ENCODE data around the gene IL17C.

The IL17C gene

DNA sequence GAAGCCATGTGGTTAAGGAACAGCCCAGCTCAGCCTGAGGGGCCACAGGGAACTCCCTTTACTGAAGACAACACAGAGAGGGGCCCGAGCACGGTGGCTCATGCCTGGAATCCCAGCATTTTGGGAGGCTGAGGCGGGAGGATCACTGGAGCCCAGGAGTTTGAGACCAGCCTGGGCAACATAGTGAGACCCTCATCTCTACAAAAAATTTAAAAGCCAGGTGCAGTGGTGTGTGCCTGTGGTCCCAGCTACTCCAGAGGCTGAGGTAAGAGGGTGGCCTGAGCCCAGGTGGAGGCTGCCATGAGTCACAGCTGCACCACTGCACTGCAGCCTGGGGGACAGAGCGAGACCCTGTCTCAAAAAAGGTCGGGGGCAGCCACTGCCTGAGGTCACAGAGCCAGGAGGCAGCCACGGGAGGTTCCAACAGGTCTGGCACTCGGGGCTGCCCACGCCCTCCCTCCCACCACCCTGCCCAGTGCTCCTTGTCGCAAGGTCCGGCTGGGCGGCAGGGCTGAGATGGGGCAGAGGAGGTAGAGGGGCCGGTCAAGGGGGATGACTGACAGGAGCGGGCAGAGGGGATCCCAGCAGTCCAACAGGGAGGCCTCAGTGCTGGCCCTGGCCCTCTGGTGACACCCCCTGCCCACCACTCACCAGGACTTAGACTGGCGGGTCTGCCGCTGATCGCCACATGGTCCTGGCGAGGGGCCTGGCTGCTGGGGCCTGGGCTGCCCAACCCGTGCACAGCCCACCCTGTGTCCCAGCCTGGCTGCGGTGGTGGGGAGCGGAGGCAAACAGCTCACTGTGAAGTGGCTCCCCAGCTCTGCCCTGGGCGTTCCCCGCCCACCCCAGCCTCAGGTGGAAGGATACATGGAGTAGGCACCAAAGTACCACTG, 9.1 kb downstream of the IL17C start:
- no peak for DNase-seq

DNA sequence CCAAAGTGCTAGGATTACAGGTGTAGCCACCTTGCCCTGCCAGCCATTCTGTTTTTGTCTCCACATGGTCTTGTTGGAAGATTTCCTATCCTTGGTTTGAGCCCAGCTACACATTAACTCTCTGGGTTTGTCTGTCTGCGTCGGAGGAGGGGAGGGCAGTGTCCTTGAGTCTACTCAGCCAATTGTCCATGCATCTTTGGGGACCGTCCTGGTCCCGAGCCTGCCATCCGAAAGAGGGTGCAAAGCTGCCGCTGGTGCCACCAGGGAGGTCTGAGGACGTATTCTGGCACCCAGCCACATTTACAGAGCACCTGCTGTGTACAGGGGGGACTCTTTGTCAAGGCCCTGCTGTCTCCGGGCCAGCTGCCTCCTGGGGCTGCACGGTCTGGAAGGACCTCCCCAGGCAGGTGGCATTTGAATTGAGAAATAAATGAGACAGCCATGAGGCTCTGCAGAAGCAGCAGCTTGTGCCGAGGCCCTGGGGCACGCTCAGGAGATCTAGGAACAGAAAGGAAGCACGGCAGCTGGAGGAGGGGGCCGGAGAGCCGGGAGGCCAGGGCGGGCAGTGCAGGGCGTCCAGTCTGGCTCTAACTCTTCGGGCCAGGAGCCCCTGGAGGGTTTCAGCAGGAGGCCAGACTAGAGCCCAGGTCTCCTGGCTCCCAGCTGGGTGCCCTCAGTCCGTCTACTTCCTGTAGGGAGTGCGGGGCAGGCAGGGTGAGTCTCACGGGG, 11.0 kb downstream of the IL17C start:
- DNase-seq: no peak

DNA sequence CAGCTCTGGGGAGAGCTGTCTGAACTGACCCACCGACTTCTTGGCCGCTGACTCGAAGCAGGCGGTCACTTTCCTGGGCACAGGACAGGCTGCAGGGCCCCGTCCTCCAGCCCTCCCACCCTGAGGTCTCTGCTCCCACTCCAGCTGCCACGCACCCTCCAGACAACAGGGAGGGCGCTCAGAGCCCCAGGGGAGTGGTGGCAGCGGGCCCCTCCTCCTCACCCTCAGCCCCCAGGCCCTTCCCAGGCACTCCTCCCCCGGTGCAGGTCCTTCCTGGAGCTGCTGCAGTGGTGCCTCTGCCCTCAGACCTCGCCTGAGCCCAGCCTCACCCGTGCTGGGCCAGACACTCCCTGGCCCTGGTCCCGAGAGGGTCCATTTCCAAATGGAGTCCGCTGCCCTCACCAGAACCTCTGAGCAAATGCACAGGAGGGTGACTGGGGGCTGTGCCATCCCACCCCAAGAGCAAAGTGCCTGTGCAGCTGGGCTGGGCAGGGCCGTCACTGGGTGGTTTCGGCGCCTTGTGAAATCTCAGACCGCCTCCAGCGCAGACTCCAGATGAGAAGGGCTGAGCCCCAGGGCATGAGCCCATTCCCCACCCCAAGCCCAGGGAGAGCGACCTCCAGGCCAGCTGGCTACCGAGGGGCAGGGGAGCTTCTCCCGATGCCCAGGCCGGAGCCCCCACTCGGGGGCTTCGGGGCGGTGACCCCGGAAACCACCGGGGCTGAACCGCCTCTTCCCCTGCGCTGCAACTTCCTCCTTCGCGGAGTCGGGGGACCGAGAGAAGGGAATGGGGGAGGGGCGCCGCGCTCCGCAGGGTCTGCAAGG, 11.8 kb downstream of the IL17C start:
- DNase-seq: peak; percentile 46 to 58

GRCh38 chr16:88650749-88651275, 12.4 kb downstream of the IL17C start, which contains the start of gene CYBA:
CYBA (minus strand) TSS chr16:88651053; CDS start chr16:88651013, 40 bp downstream.
- peak; percentile 55 to 62 for DNase-seq

- no peak for DNase-seq
These were observed 13.1 kb downstream of the IL17C start for GRCh38 chr16:88651276-88651988.

GRCh38 chr16:88651989-88652761, 13.8 kb downstream of the IL17C start:
- no peak for DNase-seq

DNA sequence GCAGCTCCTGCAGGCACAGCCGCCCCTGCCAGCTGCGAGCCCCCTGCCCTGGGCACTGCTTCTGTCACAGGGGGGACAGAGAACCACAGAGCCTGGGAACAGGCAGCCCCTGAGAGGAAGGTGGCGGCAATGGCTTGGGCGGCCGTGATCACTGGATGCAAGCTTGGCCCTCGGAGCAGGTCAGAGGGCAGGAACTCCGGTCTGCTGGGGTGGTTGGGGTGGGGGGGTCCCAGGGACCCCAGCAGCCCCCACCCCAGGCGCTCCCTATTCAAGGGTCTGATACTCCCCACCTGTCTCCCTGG, 14.3 kb downstream of the IL17C start:
- DNase-seq: no peak

DNA sequence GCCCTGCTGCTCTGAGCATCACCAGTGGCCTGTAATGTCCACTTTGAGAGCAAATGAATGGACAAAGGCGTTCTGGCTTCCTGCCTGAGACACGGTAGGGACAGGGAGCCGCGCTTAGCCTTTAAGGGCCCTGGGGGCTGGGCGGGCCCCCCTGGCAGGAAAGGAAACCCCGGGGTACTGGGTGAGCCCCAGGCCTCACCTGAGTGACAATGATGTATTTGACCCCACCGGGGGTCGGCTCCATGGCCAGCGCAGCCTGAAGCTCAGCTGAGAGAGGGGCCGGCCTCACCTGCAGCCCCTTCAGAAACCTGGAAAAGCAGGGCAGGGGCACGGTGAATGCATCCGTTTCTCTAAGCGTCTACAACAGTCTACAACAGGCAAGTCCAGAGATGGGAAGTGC, 14.7 kb downstream of the IL17C start:
- no peak for DNase-seq

GRCh38 chr16:88653596-88654362, 15.4 kb downstream of the IL17C start:
- no peak for DNase-seq

DNA sequence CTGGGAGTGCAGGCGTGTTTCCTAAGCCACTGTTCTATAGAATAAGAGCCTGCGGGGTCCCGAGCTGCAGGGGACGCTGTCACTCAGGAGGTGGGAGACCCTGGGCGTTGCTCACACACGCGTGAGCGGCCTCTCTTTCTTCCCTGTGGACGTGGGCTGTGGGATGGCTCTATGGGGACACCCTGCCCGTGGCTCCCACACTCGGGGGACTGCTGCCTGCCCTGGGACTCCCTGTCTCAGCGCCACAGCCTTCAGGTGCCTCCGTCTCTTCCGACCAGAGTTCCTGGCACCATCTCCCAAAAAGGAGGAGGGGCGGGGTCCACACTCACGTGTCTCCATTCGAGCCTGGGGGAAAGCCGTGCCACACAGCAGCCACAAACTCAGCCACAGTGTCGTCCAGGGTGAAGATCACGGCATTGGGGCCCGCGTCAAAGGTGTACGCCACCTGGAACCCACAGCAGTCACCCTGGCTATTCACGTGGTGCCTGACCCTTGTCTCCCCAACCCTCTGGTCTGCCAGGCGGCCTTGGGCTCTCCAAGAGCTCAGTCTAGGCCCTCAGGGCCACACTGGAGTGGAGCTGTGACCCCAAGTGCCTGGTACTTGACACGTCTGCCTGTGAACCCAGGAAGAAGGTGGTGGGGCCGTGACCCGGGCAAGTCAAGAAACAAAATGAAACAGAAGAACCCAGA, 16.1 kb downstream of the IL17C start:
- DNase-seq: no peak

- no peak for DNase-seq
These were observed 16.8 kb downstream of the IL17C start for GRCh38 chr16:88655053-88655732.

- no peak for DNase-seq
These were observed 17.4 kb downstream of the IL17C start for GRCh38 chr16:88655733-88656281.

- DNase-seq: no peak
These were observed 18.1 kb downstream of the IL17C start for GRCh38 chr16:88656291-88656980.

DNA sequence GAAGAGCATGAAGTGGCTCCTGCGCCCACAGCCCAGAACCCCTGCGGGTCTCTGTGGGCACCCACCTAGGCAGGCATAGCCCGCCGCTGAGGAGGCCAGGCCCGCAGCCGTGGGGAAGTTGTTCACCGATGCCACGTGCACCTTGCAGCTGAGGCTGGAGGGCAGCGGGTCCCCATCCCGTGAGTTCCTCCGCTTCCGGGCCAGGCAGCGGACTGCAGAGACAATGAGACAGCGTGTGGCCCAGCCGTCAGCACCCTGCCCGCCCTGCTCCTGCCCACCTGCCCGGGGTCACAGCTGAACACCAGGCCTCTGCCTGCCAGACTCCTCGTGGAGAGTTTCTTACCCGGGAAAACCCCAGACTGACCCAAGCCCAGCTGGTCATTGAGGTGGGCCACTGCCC, 19.0 kb downstream of the IL17C start:
- DNase-seq: no peak

GRCh38 chr16:88658714-88659113, 20.3 kb downstream of the IL17C start:
- DNase-seq: no peak

DNA sequence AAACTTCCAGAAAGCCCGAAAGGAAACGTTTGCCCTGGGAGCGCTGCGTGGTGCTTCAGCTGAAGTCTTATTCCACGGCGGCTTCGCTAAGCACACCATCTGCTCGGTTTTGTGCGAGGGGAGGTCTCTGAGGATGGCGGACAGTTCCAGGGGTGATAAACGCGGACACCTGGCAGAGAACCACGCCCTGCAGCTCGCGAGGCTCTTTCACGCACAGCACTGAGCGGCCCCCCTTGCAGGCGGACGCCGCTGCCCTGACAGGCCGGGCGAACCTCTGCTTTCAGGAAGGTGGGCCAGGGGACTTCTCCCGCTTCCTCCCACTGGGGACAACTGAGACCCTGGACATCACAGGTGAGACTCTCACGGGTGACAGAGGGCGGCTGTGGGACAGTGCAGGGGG, 20.8 kb downstream of the IL17C start:
- no peak for DNase-seq

DNA sequence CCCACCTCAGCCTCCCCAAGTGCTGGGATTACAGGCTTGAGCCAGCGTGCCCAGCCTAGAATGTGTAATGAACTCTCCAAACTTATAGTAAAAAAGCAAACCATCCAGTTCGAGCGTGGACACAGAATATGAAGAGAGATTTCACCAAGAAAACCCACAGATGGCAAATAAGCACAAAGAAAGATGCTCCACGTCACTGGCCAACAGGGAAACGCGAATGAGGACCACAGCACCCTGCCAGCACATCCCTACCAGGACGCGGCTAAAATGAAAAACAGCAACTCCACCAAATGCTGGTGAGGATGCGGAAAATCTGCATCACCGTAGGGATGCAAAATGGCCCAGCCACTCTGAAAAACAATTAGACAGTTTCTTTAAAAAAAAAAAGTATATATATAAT, 23.1 kb downstream of the IL17C start:
- no peak for DNase-seq

GRCh38 chr16:88662222-88662842, 24.0 kb downstream of the IL17C start:
- DNase-seq: no peak
